Osteoblast (primary cell): ENCODE results near the gene SNX10. TPM values are rescaled to one million over a fixed set of nuclear protein-coding genes. Genes with fewer than 3 reads are reported as not detected.

ENCODE experiments used
- DNase-seq: peaks from one replicate; pipeline ENCODE4 v3.0.0; 2011; ENCODE audit warnings: low spot score, mixed read lengths; ENCODE audit not compliant: insufficient read length; ENCODE audit errors: missing footprints
- H2AFZ ChIP-seq: 2 replicates; pipeline ENCODE4 v1.6.0; 2011; ENCODE audit warnings: mild to moderate bottlenecking, low read length
- H3K27ac ChIP-seq: 2 replicates; pipeline ENCODE4 v1.5.1; 2011; ENCODE audit warnings: mild to moderate bottlenecking, low read depth, low read length, moderate library complexity
- H3K27me3 ChIP-seq: 2 replicates; pipeline ENCODE4 v1.6.0; 2012; ENCODE audit warnings: mild to moderate bottlenecking, control low read depth, inconsistent platforms, low read length, moderate library complexity; ENCODE audit not compliant: insufficient read depth
- H3K36me3 ChIP-seq: 2 replicates; pipeline ENCODE4 v1.5.1; 2011; ENCODE audit warnings: mild to moderate bottlenecking, low read length, control low read depth, moderate library complexity; ENCODE audit not compliant: insufficient read depth
- H3K4me1 ChIP-seq: 2 replicates; pipeline ENCODE4 v1.5.1; 2011; ENCODE audit warnings: mild to moderate bottlenecking, low read length, control low read depth, moderate library complexity; ENCODE audit not compliant: insufficient read depth
- H3K4me2 ChIP-seq: 2 replicates; pipeline ENCODE4 v1.6.0; 2011; ENCODE audit warnings: mild to moderate bottlenecking, low read length; ENCODE audit not compliant: insufficient read depth
- H3K4me3 ChIP-seq: fragments of 200-600 bp; sonication (generic); 3 replicates; pipeline ENCODE4 v1.5.1; 2012; ENCODE audit warnings: mild to moderate bottlenecking, low read length, inconsistent platforms; ENCODE audit not compliant: insufficient read depth
- H3K79me2 ChIP-seq: 2 replicates; pipeline ENCODE4 v1.6.0; 2012; ENCODE audit warnings: mild to moderate bottlenecking, low read length, control low read depth, inconsistent platforms; ENCODE audit not compliant: insufficient read depth
- H3K9me3 ChIP-seq: 2 replicates; pipeline ENCODE4 v1.5.1; 2011; ENCODE audit warnings: low read depth, low read length, control low read depth
- H4K20me1 ChIP-seq: 2 replicates; pipeline ENCODE4 v1.6.0; 2012; ENCODE audit warnings: mild to moderate bottlenecking, low read length, control low read depth; ENCODE audit not compliant: insufficient read depth
- CTCF ChIP-seq: IDR thresholded peaks from 2 replicates; pipeline ENCODE4 v1.5.1; 2011; ENCODE audit warnings: mild to moderate bottlenecking, low read depth, low read length, moderate library complexity; ENCODE audit errors: extremely low read depth
- total RNA-seq: library from RNA; depleted of rRNA; stranded (reverse); fragments of >200 nt; gene quantifications from 2 replicates; pipeline ENCODE4 v1.2.3, GENCODE V29; 2012

SNX10 gene
- total RNA-seq, 1 donor, result 0.72 TPM

DNA sequence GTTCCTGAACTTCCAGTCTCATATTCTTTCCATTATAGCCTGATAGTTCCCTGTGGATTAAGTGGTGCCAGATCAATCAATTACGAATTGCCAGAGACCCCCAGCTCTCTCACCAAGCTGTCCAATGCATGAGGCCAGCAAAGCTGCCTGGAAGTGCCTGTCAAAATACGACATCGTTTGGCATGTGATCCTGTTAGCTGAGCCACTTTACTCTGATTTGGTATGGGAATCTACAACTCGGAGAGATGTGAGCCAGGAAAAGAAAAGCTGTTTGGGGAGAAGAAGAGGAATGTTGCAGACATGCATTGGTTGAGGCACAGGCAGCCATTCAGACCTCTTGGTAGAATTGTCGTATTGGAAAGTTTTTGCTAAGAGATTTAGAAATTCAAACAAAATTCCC is 3.9 kb downstream of the SNX10 start:
- Histone ChIP-seq H3K27ac (no peak overlapping the region), H4K20me1 (no peaks in the 10 kb centered on the region), H3K9me3 (no peaks in the 10 kb centered on the region), H3K79me2 (no peaks in the 10 kb centered on the region), H3K4me1 (no peaks in the 10 kb centered on the region), H3K4me3 (no peak overlapping the region), H2AFZ (no peak overlapping the region), H3K4me2 (no peak overlapping the region), H3K27me3 (peaks cover 6% of the 10 kb centered on the region), H3K36me3 (no peaks in the 10 kb centered on the region)
- no peak for DNase-seq
- TF ChIP-seq CTCF, result no peak

DNA sequence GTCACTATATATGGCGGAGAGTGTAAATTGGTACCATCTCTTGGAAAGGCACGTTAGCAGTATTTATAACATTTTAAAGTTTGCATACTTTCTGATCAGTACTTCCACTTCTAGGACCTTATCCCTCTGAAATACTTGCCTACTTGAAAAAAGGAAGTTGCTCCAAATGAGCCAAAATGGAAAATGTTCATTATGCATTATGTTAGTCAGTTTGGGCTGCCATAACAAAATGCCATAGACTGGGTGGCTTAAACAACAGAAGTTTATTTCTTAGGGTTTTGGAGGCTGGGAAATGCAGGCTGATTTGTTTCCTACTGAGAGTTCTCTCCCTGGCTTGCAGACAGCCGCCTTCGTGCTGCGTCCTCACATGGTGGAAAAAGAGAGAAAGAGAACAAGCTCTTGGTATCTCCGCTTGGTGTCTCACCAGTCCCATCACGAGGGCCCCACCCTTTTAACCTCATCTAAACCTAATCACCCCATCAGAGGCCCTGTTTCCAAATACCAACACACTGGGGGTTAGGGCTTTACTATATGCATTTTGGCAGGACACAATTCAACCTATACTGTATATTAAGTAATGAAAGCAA is 6.9 kb downstream of the SNX10 start:
- no peak overlapping the region for H3K27ac ChIP-seq
- no peaks in the 10 kb centered on the region for H4K20me1 ChIP-seq
- no peak for DNase-seq
- no peaks in the 10 kb centered on the region for H3K36me3 ChIP-seq
- H2AFZ ChIP-seq, result no peak overlapping the region
- H3K27me3 ChIP-seq, result no peaks in the 10 kb centered on the region
- H3K79me2 ChIP-seq, result no peaks in the 10 kb centered on the region
- TF ChIP-seq CTCF, result no peak
- no peak overlapping the region for H3K4me2 ChIP-seq
- H3K4me1 ChIP-seq, result no peaks in the 10 kb centered on the region
- no peaks in the 10 kb centered on the region for H3K9me3 ChIP-seq
- no peak overlapping the region for H3K4me3 ChIP-seq

DNA sequence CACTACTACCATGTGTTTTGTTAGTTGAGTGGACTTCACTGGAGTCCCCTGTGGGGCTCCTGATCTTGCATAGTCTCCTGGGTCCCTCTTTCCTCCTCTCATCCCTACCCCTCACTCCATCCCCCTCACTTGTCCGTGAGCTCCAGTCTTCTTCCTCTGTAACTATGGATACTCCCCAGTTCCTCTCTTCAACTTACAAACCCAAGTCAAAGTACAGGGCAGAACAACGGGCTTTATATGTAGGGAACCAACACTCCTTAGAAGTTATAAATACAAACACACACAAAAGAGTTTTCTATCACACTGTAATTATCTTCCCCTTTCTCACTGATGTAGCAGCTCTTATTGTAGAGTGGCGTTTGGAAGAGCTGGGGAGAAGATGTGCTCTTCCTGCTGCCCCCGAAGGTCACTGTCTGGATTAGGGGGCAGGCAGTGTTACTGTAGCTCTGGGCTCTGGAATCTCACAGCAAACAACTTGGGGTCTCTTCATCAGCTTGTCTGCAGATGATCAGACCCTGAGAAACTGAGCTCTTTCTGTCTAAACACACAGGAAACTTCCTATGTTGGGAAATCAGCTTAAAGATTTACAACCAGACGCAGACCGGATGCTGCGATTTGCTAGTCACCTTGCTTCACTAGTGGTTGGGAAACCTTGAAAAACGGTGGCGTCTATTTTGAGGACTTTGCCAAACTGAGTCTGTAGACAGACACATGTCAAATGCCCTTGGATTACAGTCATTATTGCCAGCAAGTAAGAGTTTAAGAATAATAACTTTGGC is 13.6 kb downstream of the SNX10 start:
- H3K4me3 ChIP-seq, result no peak overlapping the region
- H2AFZ ChIP-seq, result no peak overlapping the region
- no peaks in the 10 kb centered on the region for H4K20me1 ChIP-seq
- TF ChIP-seq CTCF, result no peak
- H3K27me3 ChIP-seq, result no peaks in the 10 kb centered on the region
- H3K27ac ChIP-seq, result no peak overlapping the region
- H3K79me2 ChIP-seq, result no peaks in the 10 kb centered on the region
- H3K4me2 ChIP-seq, result no peak overlapping the region
- no peaks in the 10 kb centered on the region for H3K9me3 ChIP-seq
- H3K36me3 ChIP-seq, result no peaks in the 10 kb centered on the region
- no peaks in the 10 kb centered on the region for H3K4me1 ChIP-seq
- no peak for DNase-seq

- H3K36me3 ChIP-seq, result no peaks in the 10 kb centered on the region
- H3K4me2 ChIP-seq, result no peak overlapping the region
- H3K27me3 ChIP-seq, result no peaks in the 10 kb centered on the region
- H3K4me3 ChIP-seq, result no peak overlapping the region
- no peaks in the 10 kb centered on the region for H3K79me2 ChIP-seq
- H3K27ac ChIP-seq, result no peak overlapping the region
- no peaks in the 10 kb centered on the region for H4K20me1 ChIP-seq
- DNase-seq, result no peak
- H2AFZ ChIP-seq, result no peak overlapping the region
- no peaks in the 10 kb centered on the region for H3K9me3 ChIP-seq
- no peaks in the 10 kb centered on the region for H3K4me1 ChIP-seq
- TF ChIP-seq CTCF, result no peak
Measured at GRCh38 chr7:26305869-26306665, 14.4 kb downstream of the SNX10 start.
